ENCODE data around the gene KRTAP10-3.

The KRTAP10-3 gene

GRCh38 chr21:44558695-44559094 lies at the start of gene KRTAP10-3:
KRTAP10-3 (minus strand) TSS chr21:44558795; CDS start chr21:44558715, 80 bp downstream.
- Histone ChIP-seq H3K9me3 (peaks cover 0 to 7% (median 3%) of the 10 kb centered on the region in 3 donors), H3K4me3 (no peak within 1 kb of the TSS), H3K4me1 (no peaks in the 10 kb centered on the region), H3K27ac (no peak within 1 kb of the TSS), H3K36me3 (no peaks in the 10 kb centered on the region), H3K27me3 (peaks cover 0 to 32% of the 10 kb centered on the region in 2 donors)
- intact Hi-C loops (cut with DNase I; ENCODE audit: low total_unique reads), result no loop called here
- DNase-seq, result no peak
- no peak for TF ChIP-seq CTCF (IDR thresholded peaks at IDR 0.05)

GRCh38 chr21:44606495-44606894 lies 47.9 kb upstream of the KRTAP10-3 start:
- peaks cover 0 to 26% of the 10 kb centered on the region in 2 donors for H3K27me3 ChIP-seq
- H3K4me1 ChIP-seq, result no peaks in the 10 kb centered on the region
- no peak overlapping the region for H3K27ac ChIP-seq
- peaks cover 0 to 18% (median 17%) of the 10 kb centered on the region in 3 donors for H3K9me3 ChIP-seq
- DNase-seq, result no peak
- no peaks in the 10 kb centered on the region for H3K36me3 ChIP-seq
- H3K4me3 ChIP-seq, result no peak overlapping the region
- TF ChIP-seq CTCF (IDR thresholded peaks at IDR 0.05), result no peak
- intact Hi-C loops (cut with DNase I; ENCODE audit: low total_unique reads), result no loop called here

GRCh38 chr21:44603911-44604310 lies 45.3 kb upstream of the KRTAP10-3 start:
- Histone ChIP-seq H3K4me1 (no peaks in the 10 kb centered on the region), H3K27me3 (peaks cover 0 to 30% of the 10 kb centered on the region in 2 donors), H3K36me3 (no peaks in the 10 kb centered on the region), H3K4me3 (no peak overlapping the region), H3K9me3 (peaks cover 0 to under 1% (median under 1%) of the 10 kb centered on the region in 3 donors), H3K27ac (no peak overlapping the region)
- TF ChIP-seq CTCF (IDR thresholded peaks at IDR 0.05), result no peak
- DNase-seq, result no peak
- intact Hi-C loops (cut with DNase I; ENCODE audit: low total_unique reads), result no loop called here

GRCh38 chr21:44603109-44603875 lies 44.7 kb upstream of the KRTAP10-3 start:
- Histone ChIP-seq H3K9me3 (peaks cover 0 to 5% (median 0%) of the 10 kb centered on the region in 3 donors), H3K4me3 (no peak overlapping the region), H3K36me3 (no peaks in the 10 kb centered on the region), H3K27ac (no peak overlapping the region), H3K27me3 (peaks cover 0 to 30% of the 10 kb centered on the region in 2 donors), H3K4me1 (no peaks in the 10 kb centered on the region)
- no peak for TF ChIP-seq CTCF (IDR thresholded peaks at IDR 0.05)
- intact Hi-C loops (cut with DNase I; ENCODE audit: low total_unique reads), result no loop called here
- DNase-seq, result no peak

- Histone ChIP-seq H3K27ac (no peak overlapping the region), H3K27me3 (peaks cover 0 to 30% of the 10 kb centered on the region in 2 donors), H3K4me3 (no peak overlapping the region), H3K9me3 (peaks cover 0 to 5% (median 0%) of the 10 kb centered on the region in 3 donors), H3K36me3 (no peaks in the 10 kb centered on the region), H3K4me1 (no peaks in the 10 kb centered on the region)
- DNase-seq, result no peak
- no peak for TF ChIP-seq CTCF (IDR thresholded peaks at IDR 0.05)
- intact Hi-C loops (cut with DNase I; ENCODE audit: low total_unique reads), result no loop called here
Observed at GRCh38 chr21:44602463-44602850, 43.9 kb upstream of the KRTAP10-3 start.
